ENCODE results near the gene RSRC1.
"Not testable (repeated sequence)": the region's sequence is repeated elsewhere in the genome, so short reads cannot be mapped to it uniquely, and the experiment has no call there.

Gene RSRC1

GRCh38 chr3:158244274-158244673 is 134.4 kb downstream of the RSRC1 start:
- no peak for DNase-seq

GRCh38 chr3:158247288-158247687 is 137.4 kb downstream of the RSRC1 start:
- DNase-seq = no peak

- no peak for DNase-seq
Measured at GRCh38 chr3:158248261-158248660, 138.4 kb downstream of the RSRC1 start.

- DNase-seq = no peak
Measured at GRCh38 chr3:158249183-158249582, 139.3 kb downstream of the RSRC1 start.

GRCh38 chr3:158258619-158259018 is 148.7 kb downstream of the RSRC1 start:
- DNase-seq = no peak

- no peak for DNase-seq
Measured at GRCh38 chr3:158260392-158260791, 150.5 kb downstream of the RSRC1 start.

GRCh38 chr3:158261371-158261991 is 151.6 kb downstream of the RSRC1 start:
- no peak for DNase-seq

- DNase-seq = no peak
Measured at GRCh38 chr3:158264894-158265293, 155.0 kb downstream of the RSRC1 start.

- no peak for DNase-seq
Measured at GRCh38 chr3:158267015-158267414, 157.1 kb downstream of the RSRC1 start.

- DNase-seq = no peak
Measured at GRCh38 chr3:158269942-158270341, 160.1 kb downstream of the RSRC1 start.

- DNase-seq = no peak
Measured at GRCh38 chr3:158272081-158272480, 162.2 kb downstream of the RSRC1 start.

GRCh38 chr3:158273656-158274055 is 163.8 kb downstream of the RSRC1 start:
- no peak for DNase-seq

GRCh38 chr3:158278187-158278586 is 168.3 kb downstream of the RSRC1 start:
- DNase-seq = no peak

- DNase-seq = no peak
Measured at GRCh38 chr3:158279609-158280008, 169.7 kb downstream of the RSRC1 start.

- DNase-seq = no peak
Measured at GRCh38 chr3:158295771-158296170, 185.9 kb downstream of the RSRC1 start.

- DNase-seq = no peak
Measured at GRCh38 chr3:158297940-158298339, 188.1 kb downstream of the RSRC1 start.

- no peak for DNase-seq
Measured at GRCh38 chr3:158308236-158308928, 198.5 kb downstream of the RSRC1 start.

- no peak for DNase-seq
Measured at GRCh38 chr3:158312560-158313141, 202.8 kb downstream of the RSRC1 start.

GRCh38 chr3:158313338-158313927 is 203.5 kb downstream of the RSRC1 start:
- DNase-seq = no peak

- no peak for DNase-seq
Measured at GRCh38 chr3:158314426-158315357, 204.8 kb downstream of the RSRC1 start.

GRCh38 chr3:158329696-158330441 is 220.0 kb downstream of the RSRC1 start:
- not testable (repeated sequence) for DNase-seq

GRCh38 chr3:158330870-158331269 is 221.0 kb downstream of the RSRC1 start:
- no peak for DNase-seq

Data from right hindlimb (tissue), 1 donor.